OCI-LY3 (cell line): ENCODE data around the gene CHD2.
"Not testable (repeated sequence)": the region's sequence is repeated elsewhere in the genome, so short reads cannot be mapped to it uniquely, and the experiment has no call there.

ENCODE experiments used
- H2AFZ ChIP-seq: fragments of 200-600, 300-600 bp; shearing (Covaris generic); 2 replicates; pipeline ENCODE4 v1.6.0; 2014; ENCODE audit warnings: antibody characterized with exemption, low read depth, low read length
- H3K27ac ChIP-seq: fragments of 200-600, 300-600 bp; sonication (generic); 2 replicates; pipeline ENCODE4 v1.5.1; 2014; ENCODE audit warnings: mild to moderate bottlenecking, low read length, moderate library complexity, mixed read lengths
- H3K27me3 ChIP-seq: fragments of 200-600, 300-600 bp; sonication (generic); 2 replicates; pipeline ENCODE4 v1.6.1; 2014; ENCODE audit warnings: low read depth, low read length, mixed read lengths
- H3K36me3 ChIP-seq: fragments of 200-600, 300-600 bp; sonication (generic); replicated peaks from 2 replicates; pipeline ENCODE3; 2014; ENCODE audit warnings: low read depth, low read length, mixed read lengths
- H3K4me1 ChIP-seq: fragments of 300-600, 200-600 bp; sonication (generic); 2 replicates; pipeline ENCODE4 v1.6.1; 2014; ENCODE audit warnings: low read length, mixed read lengths
- H3K4me2 ChIP-seq: fragments of 200-600, 300-600 bp; sonication (generic); 2 replicates; pipeline ENCODE4 v1.6.1; 2014; ENCODE audit warnings: low read length, mixed read lengths
- H3K4me3 ChIP-seq: fragments of 300-600, 200-600 bp; sonication (generic); 2 replicates; pipeline ENCODE4 v1.5.1; 2014; ENCODE audit warnings: antibody characterized with exemption, mild to moderate bottlenecking, low read length, moderate library complexity
- H3K79me2 ChIP-seq: fragments of 300-600, 200-600 bp; shearing (Covaris generic); 2 replicates; pipeline ENCODE4 v1.6.1; 2014; ENCODE audit warnings: mild to moderate bottlenecking, low read length, mixed read lengths
- H3K9ac ChIP-seq: fragments of 300-600, 200-600 bp; shearing (Covaris generic); 2 replicates; pipeline ENCODE4 v1.6.0; 2014; ENCODE audit warnings: mild to moderate bottlenecking, low read length, moderate library complexity
- H3K9me3 ChIP-seq: fragments of 200-600, 300-600 bp; shearing (Covaris generic); 2 replicates; pipeline ENCODE4 v1.6.1; 2014; ENCODE audit warnings: low read length, mixed read lengths; ENCODE audit not compliant: insufficient read depth
- H4K20me1 ChIP-seq: fragments of 200-600, 300-600 bp; sonication (generic); 2 replicates; pipeline ENCODE4 v1.6.1; 2016; ENCODE audit warnings: low read length, mixed read lengths; ENCODE audit not compliant: insufficient read depth
- EZH2phosphoT487 ChIP-seq: fragments of 200-600 bp; shearing (Covaris generic); IDR thresholded peaks from 2 replicates; pipeline ENCODE4 v1.6.1; 2018; ENCODE audit warnings: antibody characterized with exemption, mixed run types, low read depth
- TF ChIP-seq, protein P1 (sequence below): fragments of 200-600, 300-600 bp; sonication (generic); IDR thresholded peaks from 2 replicates; pipeline ENCODE4 v1.5.1; 2014; ENCODE audit warnings: antibody characterized with exemption, low read length, low read depth

CHD2 gene

GRCh38 chr15:92869263-92869940 lies 30.7 kb upstream of the CHD2 start:
- Histone ChIP-seq H4K20me1 (no peaks in the 10 kb centered on the region), H3K27ac (no peak overlapping the region), H2AFZ (peak overlapping the region; percentile 88), H3K79me2 (no peaks in the 10 kb centered on the region), H3K27me3 (no peaks in the 10 kb centered on the region), H3K4me2 (peak overlapping the region; percentile 58), H3K9me3 (0 out of 2 replicates have a peak, but pooled peaks cover under 1% of the 10 kb centered on the region), H3K9ac (no peak overlapping the region), H3K4me3 (no peak overlapping the region), H3K4me1 (peaks cover 5% of the 10 kb centered on the region; the same call in 1 of the 2 replicates), H3K36me3 (no peaks in the 10 kb centered on the region)
- TF ChIP-seq, protein P1, sequence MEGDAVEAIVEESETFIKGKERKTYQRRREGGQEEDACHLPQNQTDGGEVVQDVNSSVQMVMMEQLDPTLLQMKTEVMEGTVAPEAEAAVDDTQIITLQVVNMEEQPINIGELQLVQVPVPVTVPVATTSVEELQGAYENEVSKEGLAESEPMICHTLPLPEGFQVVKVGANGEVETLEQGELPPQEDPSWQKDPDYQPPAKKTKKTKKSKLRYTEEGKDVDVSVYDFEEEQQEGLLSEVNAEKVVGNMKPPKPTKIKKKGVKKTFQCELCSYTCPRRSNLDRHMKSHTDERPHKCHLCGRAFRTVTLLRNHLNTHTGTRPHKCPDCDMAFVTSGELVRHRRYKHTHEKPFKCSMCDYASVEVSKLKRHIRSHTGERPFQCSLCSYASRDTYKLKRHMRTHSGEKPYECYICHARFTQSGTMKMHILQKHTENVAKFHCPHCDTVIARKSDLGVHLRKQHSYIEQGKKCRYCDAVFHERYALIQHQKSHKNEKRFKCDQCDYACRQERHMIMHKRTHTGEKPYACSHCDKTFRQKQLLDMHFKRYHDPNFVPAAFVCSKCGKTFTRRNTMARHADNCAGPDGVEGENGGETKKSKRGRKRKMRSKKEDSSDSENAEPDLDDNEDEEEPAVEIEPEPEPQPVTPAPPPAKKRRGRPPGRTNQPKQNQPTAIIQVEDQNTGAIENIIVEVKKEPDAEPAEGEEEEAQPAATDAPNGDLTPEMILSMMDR = no peak
- no peak for TF ChIP-seq EZH2phosphoT487

GRCh38 chr15:92870010-92870591 lies 30.0 kb upstream of the CHD2 start:
- no peaks in the 10 kb centered on the region for H4K20me1 ChIP-seq
- no peaks in the 10 kb centered on the region for H3K9me3 ChIP-seq
- H3K27me3 ChIP-seq = no peaks in the 10 kb centered on the region
- H3K36me3 ChIP-seq = no peaks in the 10 kb centered on the region
- peaks cover 5% of the 10 kb centered on the region; the same call in 1 of the 2 replicates for H3K4me1 ChIP-seq
- peak overlapping the region; percentile 53 for H3K4me3 ChIP-seq
- TF ChIP-seq EZH2phosphoT487 = no peak
- TF ChIP-seq, protein P1 = no peak
- H3K79me2 ChIP-seq = no peaks in the 10 kb centered on the region
- peak overlapping the region; percentile 58 for H3K4me2 ChIP-seq
- H2AFZ ChIP-seq = peak overlapping the region; percentile 88
- no peak overlapping the region for H3K9ac ChIP-seq
- H3K27ac ChIP-seq = no peak overlapping the region

GRCh38 chr15:92872967-92873366 lies 27.2 kb upstream of the CHD2 start:
- not testable (repeated sequence) for H3K4me3 ChIP-seq

DNA sequence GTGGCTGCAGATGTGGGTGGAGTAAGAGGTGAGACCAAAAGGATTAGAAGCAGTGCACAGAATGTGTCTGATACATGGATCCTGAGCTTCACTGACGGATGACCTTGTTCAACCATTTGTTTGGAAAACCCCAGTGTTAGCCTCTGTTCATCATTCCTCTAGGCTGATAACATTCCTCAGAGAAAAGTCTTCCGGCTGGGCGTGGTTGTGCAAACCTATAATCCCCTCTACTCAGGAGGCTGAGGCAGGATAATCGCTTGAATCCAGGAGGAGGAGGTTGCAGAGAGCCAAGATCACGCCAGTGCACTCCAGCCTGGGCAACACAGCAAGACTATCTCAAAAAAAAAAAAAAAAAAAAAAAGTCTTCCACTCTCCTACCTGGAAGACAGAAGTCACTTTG lies 23.1 kb upstream of the CHD2 start:
- Histone ChIP-seq H3K9me3 (no peaks in the 10 kb centered on the region), H3K4me1 (peaks cover 10% of the 10 kb centered on the region), H2AFZ (no peak overlapping the region), H3K9ac (no peak overlapping the region), H3K27ac (no peak overlapping the region), H3K27me3 (0 out of 2 replicates have a peak, but pooled peaks cover 3% of the 10 kb centered on the region), H3K4me2 (no peak overlapping the region), H3K79me2 (peaks cover 5% of the 10 kb centered on the region; the same call in 1 of the 2 replicates), H4K20me1 (no peaks in the 10 kb centered on the region), H3K4me3 (no peak overlapping the region), H3K36me3 (no peaks in the 10 kb centered on the region)
- no peak for TF ChIP-seq EZH2phosphoT487
- TF ChIP-seq, protein P1 = no peak

More at GRCh38 chr15:92872967-92873366, 27.2 kb upstream of the CHD2 start:
- not testable (repeated sequence) for H3K4me1 ChIP-seq, H3K9me3 ChIP-seq, H3K27ac ChIP-seq, H3K36me3 ChIP-seq, H3K4me2 ChIP-seq, H2AFZ ChIP-seq, H3K9ac ChIP-seq, H3K27me3 ChIP-seq, H3K79me2 ChIP-seq, H4K20me1 ChIP-seq
